Vagina (tissue), 2 donors: Measurements from ENCODE around the gene SPTSSB.

Experiments
- POLR2A ChIP-seq, 2 donors: fragments of 450-650 bp; IDR thresholded peaks; one replicate each; pipeline ENCODE4 v1.6.1; 2017; ENCODE audit warnings: antibody characterized with exemption in 2 of 2, mild to moderate bottlenecking in 2 of 2, moderate library complexity in 2 of 2
- TF ChIP-seq, protein P1 (sequence below), 3 experiments: fragments of 450-650 bp in 2 of 3; fragments of 200-600 bp in 1 of 3; sonication (generic) in 1 of 3; IDR thresholded peaks; one replicate each; pipeline ENCODE4 v1.5.1; 2017 to 2019; ENCODE audit warnings: antibody characterized with exemption in 3 of 3, mild to moderate bottlenecking in 2 of 3, moderate library complexity in 2 of 3

DNA sequence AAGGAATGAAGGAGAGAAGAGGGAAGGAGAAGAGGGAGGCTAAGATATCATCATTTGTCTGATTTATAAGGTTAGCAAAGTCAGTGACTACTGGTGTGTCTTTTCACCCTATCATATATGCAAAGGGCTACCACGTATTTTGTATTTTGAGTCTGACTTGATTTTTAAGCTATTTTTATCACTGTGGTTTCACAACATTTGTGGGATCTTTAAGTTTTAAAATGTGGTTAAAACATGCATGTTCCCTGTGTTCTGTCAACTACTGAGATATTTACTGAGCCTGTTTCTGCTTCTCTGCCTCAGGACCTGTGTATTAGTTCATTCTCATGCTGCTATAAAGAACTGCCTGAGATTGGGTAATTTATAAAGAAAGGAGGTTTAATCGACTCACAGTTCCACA, 22.5 kb upstream of the SPTSSB start:
- no peak for TF ChIP-seq POLR2A (IDR thresholded peaks at IDR 0.05)
- TF ChIP-seq, protein P1, sequence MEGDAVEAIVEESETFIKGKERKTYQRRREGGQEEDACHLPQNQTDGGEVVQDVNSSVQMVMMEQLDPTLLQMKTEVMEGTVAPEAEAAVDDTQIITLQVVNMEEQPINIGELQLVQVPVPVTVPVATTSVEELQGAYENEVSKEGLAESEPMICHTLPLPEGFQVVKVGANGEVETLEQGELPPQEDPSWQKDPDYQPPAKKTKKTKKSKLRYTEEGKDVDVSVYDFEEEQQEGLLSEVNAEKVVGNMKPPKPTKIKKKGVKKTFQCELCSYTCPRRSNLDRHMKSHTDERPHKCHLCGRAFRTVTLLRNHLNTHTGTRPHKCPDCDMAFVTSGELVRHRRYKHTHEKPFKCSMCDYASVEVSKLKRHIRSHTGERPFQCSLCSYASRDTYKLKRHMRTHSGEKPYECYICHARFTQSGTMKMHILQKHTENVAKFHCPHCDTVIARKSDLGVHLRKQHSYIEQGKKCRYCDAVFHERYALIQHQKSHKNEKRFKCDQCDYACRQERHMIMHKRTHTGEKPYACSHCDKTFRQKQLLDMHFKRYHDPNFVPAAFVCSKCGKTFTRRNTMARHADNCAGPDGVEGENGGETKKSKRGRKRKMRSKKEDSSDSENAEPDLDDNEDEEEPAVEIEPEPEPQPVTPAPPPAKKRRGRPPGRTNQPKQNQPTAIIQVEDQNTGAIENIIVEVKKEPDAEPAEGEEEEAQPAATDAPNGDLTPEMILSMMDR (IDR thresholded peaks at IDR 0.05): no peak
